Endodermal cell (in vitro differentiated cells): ENCODE measurements around the gene PCGF3. TPM values are rescaled to one million over a fixed set of nuclear protein-coding genes. Genes with fewer than 3 reads are reported as not detected.

ENCODE experiments used
- DNase-seq: peaks from one replicate; pipeline ENCODE4 v3.0.0-alpha.2; 2017
- H3K27ac ChIP-seq: 2 replicates; pipeline ENCODE4 v1.5.1; 2013; ENCODE audit warnings: mild to moderate bottlenecking, low read depth, low read length, moderate library complexity
- H3K27me3 ChIP-seq: 2 replicates; pipeline ENCODE4 v1.6.1; 2013; ENCODE audit warnings: mild to moderate bottlenecking, low read length, moderate library complexity; ENCODE audit not compliant: insufficient read depth, control insufficient read depth, poor library complexity, severe bottlenecking
- H3K36me3 ChIP-seq: 2 replicates; pipeline ENCODE4 v1.7.0; 2013; ENCODE audit warnings: mild to moderate bottlenecking, low read length, moderate library complexity; ENCODE audit not compliant: control insufficient read depth, insufficient read depth
- H3K4me1 ChIP-seq: one replicate; pipeline ENCODE4 v1.7.0; 2013; ENCODE audit warnings: low read length; ENCODE audit not compliant: control insufficient read depth, insufficient read depth
- H3K4me3 ChIP-seq: 2 replicates; pipeline ENCODE4 v1.5.1; 2013; ENCODE audit warnings: mild to moderate bottlenecking, low read length, moderate library complexity
- H3K9ac ChIP-seq: 2 replicates; pipeline ENCODE4 v1.6.1; 2013; ENCODE audit warnings: mild to moderate bottlenecking, low read length, moderate library complexity; ENCODE audit not compliant: poor library complexity, severe bottlenecking; ENCODE audit errors: extremely low read depth
- H3K9me3 ChIP-seq: 2 replicates; pipeline ENCODE4 v1.6.1; 2013; ENCODE audit warnings: mild to moderate bottlenecking, low read length, moderate library complexity; ENCODE audit not compliant: control insufficient read depth
- H3K27ac Mint-ChIP-seq: 2 replicates; pipeline ENCODE4 v1.8.0; 2020; ENCODE audit warnings: mixed read lengths
- H3K27me3 Mint-ChIP-seq: 2 replicates; pipeline ENCODE4 v1.8.0; 2021; ENCODE audit warnings: mild to moderate bottlenecking, mixed read lengths; ENCODE audit not compliant: insufficient read depth
- H3K36me3 Mint-ChIP-seq: 2 replicates; pipeline ENCODE4 v1.8.0; 2020; ENCODE audit warnings: low read depth, mixed read lengths
- H3K4me1 Mint-ChIP-seq: 2 replicates; pipeline ENCODE4 v1.8.0; 2020; ENCODE audit warnings: mixed read lengths
- H3K4me3 Mint-ChIP-seq: 2 replicates; pipeline ENCODE4 v1.8.0; 2020; ENCODE audit warnings: mild to moderate bottlenecking, moderate library complexity, mixed read lengths
- H3K9me3 Mint-ChIP-seq: 2 replicates; pipeline ENCODE4 v1.8.0; 2020; ENCODE audit warnings: mild to moderate bottlenecking, mixed read lengths
- WGBS, 2 experiments: methylation state at CpG; one replicate each; pipeline versions ENCODE4 v1.1.5 to v1.1.7; 2013; ENCODE audit warnings: missing lambda C conversion rate in 2 of 2, mixed read lengths in 1 of 2; ENCODE audit not compliant: insufficient coverage in 1 of 2, insufficient read length in 1 of 2; 5-methylcytosine and 5-hydroxymethylcytosine counted together
- total RNA-seq, 2 donors: library from RNA; stranded (reverse); fragmentation: NEBNext Ultra II Directional in 1 of 2; extraction: Animal tissue kit (Norgen Biotek cat#: 25700) in 1 of 2; gene quantifications; 2 replicates in 1 of 2; 3 replicates in 1 of 2; pipeline ENCODE4 v1.2.1, GENCODE V29; 2021
- TF ChIP-seq, protein P1 (sequence below): fragments of 200-600 bp; sonication (generic); conservative IDR thresholded peaks from 2 replicates; pipeline ENCODE4 v1.5.0; 2021; ENCODE audit warnings: antibody characterized with exemption, mild to moderate bottlenecking

PCGF3 gene
- total RNA-seq, 2 donors from 2014 or later, result 53.1 to 64.0 TPM

DNA sequence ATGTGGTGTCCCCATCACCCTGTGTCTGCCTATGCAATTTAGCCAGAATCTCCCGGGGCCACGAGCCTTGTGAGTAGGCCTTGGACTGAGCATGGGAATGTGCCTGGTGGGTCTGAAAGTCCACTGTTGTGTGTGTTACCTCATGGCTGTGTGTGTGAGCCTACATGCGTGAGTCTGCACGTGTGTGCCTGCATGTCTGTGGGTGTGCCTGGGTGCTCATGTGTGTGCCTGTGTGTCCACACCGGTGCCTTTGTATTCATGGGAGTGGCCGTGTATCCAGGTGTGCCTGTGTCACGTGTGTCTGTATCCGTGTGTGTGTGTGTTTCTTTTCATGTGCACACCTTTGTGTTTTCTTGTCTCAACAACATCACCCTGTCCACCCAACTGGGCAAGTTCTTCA, 45.8 kb upstream of the PCGF3 start:
- H3K4me1 Mint-ChIP-seq, result no peaks in the 10 kb centered on the region
- no peak overlapping the region for H3K27ac Mint-ChIP-seq
- Histone ChIP-seq H3K36me3 (no peaks in the 10 kb centered on the region), H3K4me1 (no peaks in the 10 kb centered on the region), H3K27ac (no peak overlapping the region), H3K9ac (no peak overlapping the region), H3K9me3 (no peaks in the 10 kb centered on the region), H3K4me3 (no peak overlapping the region), H3K27me3 (no peaks in the 10 kb centered on the region)
- H3K9me3 Mint-ChIP-seq, result no peaks in the 10 kb centered on the region
- no peak for DNase-seq
- 95% methylated on average over 7 to 8 of the region's 8 CpGs for WGBS, 2 experiments
- no peak overlapping the region for H3K4me3 Mint-ChIP-seq
- H3K27me3 Mint-ChIP-seq, result no peaks in the 10 kb centered on the region
- TF ChIP-seq, protein P1, sequence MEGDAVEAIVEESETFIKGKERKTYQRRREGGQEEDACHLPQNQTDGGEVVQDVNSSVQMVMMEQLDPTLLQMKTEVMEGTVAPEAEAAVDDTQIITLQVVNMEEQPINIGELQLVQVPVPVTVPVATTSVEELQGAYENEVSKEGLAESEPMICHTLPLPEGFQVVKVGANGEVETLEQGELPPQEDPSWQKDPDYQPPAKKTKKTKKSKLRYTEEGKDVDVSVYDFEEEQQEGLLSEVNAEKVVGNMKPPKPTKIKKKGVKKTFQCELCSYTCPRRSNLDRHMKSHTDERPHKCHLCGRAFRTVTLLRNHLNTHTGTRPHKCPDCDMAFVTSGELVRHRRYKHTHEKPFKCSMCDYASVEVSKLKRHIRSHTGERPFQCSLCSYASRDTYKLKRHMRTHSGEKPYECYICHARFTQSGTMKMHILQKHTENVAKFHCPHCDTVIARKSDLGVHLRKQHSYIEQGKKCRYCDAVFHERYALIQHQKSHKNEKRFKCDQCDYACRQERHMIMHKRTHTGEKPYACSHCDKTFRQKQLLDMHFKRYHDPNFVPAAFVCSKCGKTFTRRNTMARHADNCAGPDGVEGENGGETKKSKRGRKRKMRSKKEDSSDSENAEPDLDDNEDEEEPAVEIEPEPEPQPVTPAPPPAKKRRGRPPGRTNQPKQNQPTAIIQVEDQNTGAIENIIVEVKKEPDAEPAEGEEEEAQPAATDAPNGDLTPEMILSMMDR, result no peak
- peaks cover 7% of the 10 kb centered on the region for H3K36me3 Mint-ChIP-seq

DNA sequence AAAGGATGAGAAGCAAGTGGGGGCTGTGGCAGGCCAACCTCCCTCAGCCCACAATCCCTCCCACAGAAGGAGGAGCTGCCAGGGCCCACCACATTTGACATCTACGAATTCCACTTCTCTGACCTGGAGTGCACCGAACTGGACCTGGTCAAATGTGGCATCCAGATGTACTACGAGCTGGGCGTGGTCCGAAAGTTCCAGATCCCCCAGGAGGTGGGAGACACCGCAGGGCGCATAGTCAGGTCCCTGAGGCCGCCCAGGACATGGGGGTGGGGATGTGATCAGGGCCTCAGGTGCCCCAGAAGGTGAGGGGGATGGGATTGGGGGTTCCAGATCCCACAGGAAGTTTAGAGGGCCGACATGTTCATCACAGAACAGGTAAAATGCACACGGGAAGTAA, 45.2 kb upstream of the PCGF3 start:
- TF ChIP-seq, protein P1, result no peak

DNA sequence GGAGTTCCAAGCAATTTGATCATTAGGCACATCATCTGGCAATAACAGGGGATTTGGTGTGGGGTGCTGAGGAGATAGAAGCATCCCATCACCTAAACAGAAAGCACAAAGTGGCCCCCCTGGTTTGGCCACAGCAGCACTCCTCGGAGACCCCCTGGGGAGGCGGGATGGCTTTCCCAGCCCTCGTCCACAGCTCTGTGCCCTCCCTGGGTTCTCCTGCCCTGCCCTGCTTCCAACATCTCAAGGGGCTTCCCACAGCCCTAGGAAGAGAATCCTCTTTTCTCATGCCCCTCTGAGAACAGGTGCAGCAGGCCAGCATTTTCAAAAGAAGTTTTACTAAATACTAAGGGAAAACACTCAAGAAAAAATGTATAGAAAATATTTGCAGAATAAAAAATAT, 44.4 kb upstream of the PCGF3 start:
- Histone ChIP-seq H3K27me3 (no peaks in the 10 kb centered on the region), H3K4me1 (no peaks in the 10 kb centered on the region), H3K9ac (no peak overlapping the region), H3K36me3 (no peaks in the 10 kb centered on the region), H3K4me3 (no peak overlapping the region), H3K9me3 (no peaks in the 10 kb centered on the region), H3K27ac (no peak overlapping the region)
- no peaks in the 10 kb centered on the region for H3K4me1 Mint-ChIP-seq
- no peaks in the 10 kb centered on the region for H3K27me3 Mint-ChIP-seq
- no peak overlapping the region for H3K27ac Mint-ChIP-seq
- no peak overlapping the region for H3K4me3 Mint-ChIP-seq
- WGBS, 2 experiments, result 83 to 85% methylated on average over 1 to 3 of the region's 3 CpGs
- peaks cover 7% of the 10 kb centered on the region for H3K36me3 Mint-ChIP-seq
- TF ChIP-seq, protein P1, result no peak
- DNase-seq, result no peak
- no peaks in the 10 kb centered on the region for H3K9me3 Mint-ChIP-seq

More for the DNA sequence above, 45.2 kb upstream of the PCGF3 start:
- no peaks in the 10 kb centered on the region for H3K4me1 ChIP-seq
- no peaks in the 10 kb centered on the region for H3K9me3 ChIP-seq
- no peak for DNase-seq
- WGBS, 2 experiments, result 87 to 94% methylated on average over 8 to 10 of the region's 10 CpGs
- H3K27me3 ChIP-seq, result no peaks in the 10 kb centered on the region
- Mint-ChIP-seq H3K4me1 (no peaks in the 10 kb centered on the region), H3K9me3 (no peaks in the 10 kb centered on the region), H3K27ac (no peak overlapping the region), H3K4me3 (no peak overlapping the region), H3K36me3 (peaks cover 7% of the 10 kb centered on the region), H3K27me3 (no peaks in the 10 kb centered on the region)
- H3K9ac ChIP-seq, result no peak overlapping the region
- H3K27ac ChIP-seq, result no peak overlapping the region
- no peaks in the 10 kb centered on the region for H3K36me3 ChIP-seq
- H3K4me3 ChIP-seq, result no peak overlapping the region
